Activated naive CD4-positive, alpha-beta T cell treated with anti-CD3 and anti-CD28 coated beads for 36 hours (primary cell): Measurements from ENCODE around the gene IGF2R. TPM values are rescaled to one million over a fixed set of nuclear protein-coding genes. Genes with fewer than 3 reads are reported as not detected.

Experiments used
- CTCF ChIA-PET: fragments of 350-600 bp; sonication (Branson Sonifier 250); formaldehyde crosslinking; loops from one replicate; lab custom pipeline; 2021; ENCODE audit warnings: antibody characterized with exemption; lab: Charles Lee
- DNase-seq: peaks from one replicate; pipeline ENCODE4 v3.0.0-alpha.2; 2020
- H3K27ac Mint-ChIP-seq: one replicate; pipeline ENCODE4 v1.8.0; 2021; ENCODE audit warnings: mild to moderate bottlenecking, mixed read lengths
- H3K27me3 Mint-ChIP-seq: one replicate; pipeline ENCODE4 v1.8.0; 2021; ENCODE audit warnings: low read depth, mixed read lengths
- H3K36me3 Mint-ChIP-seq: one replicate; pipeline ENCODE4 v1.8.0; 2021; ENCODE audit warnings: low read depth, mixed read lengths
- H3K4me1 Mint-ChIP-seq: one replicate; pipeline ENCODE4 v1.8.0; 2021; ENCODE audit warnings: low read depth, mixed read lengths
- H3K4me3 Mint-ChIP-seq: one replicate; pipeline ENCODE4 v1.8.0; 2021; ENCODE audit warnings: mild to moderate bottlenecking, moderate library complexity, mixed read lengths
- H3K9me3 Mint-ChIP-seq: one replicate; pipeline ENCODE4 v1.8.0; 2021; ENCODE audit warnings: mixed read lengths
- intact Hi-C: fragments of 100-400 bp; cut with micrococcal nuclease; formaldehyde crosslinking; loops from one replicate; pipeline ENCODE4 v1.15.1; 2023
- total RNA-seq, 2 experiments: library from RNA; stranded (reverse); gene quantifications; one replicate each; pipeline ENCODE4 v1.2.3, GENCODE V29; 2021

The IGF2R gene
- total RNA-seq, 2 experiments from 2014 or later, result 42.1 to 44.5 TPM

DNA sequence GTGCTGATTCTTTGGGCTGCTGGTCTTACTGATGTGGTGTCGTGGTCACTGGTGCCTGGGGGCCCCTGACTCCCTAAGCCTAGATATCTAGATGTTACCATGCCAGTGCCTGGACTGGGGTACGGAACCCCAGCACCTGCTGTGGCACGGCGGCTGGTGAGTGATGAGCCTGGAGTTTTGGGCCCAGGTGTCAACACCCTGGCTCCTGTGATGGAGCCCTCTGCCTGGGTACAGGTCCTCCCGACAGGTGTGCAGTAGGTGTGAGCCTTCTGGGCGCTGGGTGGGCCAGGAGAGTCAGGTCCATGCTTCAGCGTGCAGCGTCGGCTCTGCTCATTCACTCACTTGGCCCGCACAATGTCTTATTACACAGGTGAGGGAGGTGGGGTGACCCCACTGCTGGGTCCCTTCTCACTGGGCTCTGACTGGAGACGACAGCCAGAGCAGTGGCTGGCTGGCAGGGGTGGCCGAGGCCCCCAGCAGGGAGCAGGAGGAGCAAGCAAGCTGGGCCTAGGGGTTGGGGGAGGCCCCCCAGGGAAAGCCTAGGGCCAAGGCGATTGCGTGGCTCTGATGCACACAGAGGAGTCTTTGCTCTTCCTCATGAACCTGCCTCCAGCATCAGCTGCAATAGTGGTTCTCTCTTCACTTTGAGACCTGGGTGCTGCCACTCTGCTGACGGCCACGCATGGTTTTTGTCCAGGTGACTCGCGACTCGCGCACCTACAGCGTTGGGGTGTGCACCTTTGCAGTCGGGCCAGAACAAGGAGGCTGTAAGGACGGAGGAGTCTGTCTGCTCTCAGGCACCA, 110.2 kb downstream of the IGF2R start:
- intact Hi-C loops, result loop anchor here (10.0 kb wide), 1 partner anchor 214 kb away; no protein-coding TSS in a partner anchor
- Mint-ChIP-seq H3K36me3 (peaks cover 45% of the 10 kb centered on the region), H3K4me3 (no peak overlapping the region), H3K4me1 (peaks cover 4% of the 10 kb centered on the region), H3K27ac (no peak overlapping the region), H3K27me3 (no peaks in the 10 kb centered on the region), H3K9me3 (no peaks in the 10 kb centered on the region)
- CTCF ChIA-PET, result no interaction called here
- no peak for DNase-seq

DNA sequence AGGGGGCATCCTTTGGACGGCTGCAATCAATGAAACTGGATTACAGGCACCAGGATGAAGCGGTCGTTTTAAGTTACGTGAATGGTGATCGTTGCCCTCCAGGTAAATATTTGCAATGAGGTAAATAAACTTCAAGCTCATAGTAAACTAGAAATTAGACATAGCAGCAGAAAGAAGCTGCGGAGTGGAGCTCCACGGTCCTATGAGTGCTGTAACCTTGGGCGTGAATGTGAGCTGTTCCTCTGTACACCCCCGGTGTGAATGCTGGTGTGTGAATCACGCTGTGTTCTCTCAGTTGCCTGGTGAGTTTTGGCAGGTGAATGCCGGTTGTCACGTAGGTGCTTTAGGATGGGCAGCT, 110.8 kb downstream of the IGF2R start:
- Mint-ChIP-seq H3K27me3 (no peaks in the 10 kb centered on the region), H3K27ac (no peak overlapping the region), H3K4me1 (peaks cover 4% of the 10 kb centered on the region), H3K36me3 (peaks cover 45% of the 10 kb centered on the region), H3K9me3 (no peaks in the 10 kb centered on the region), H3K4me3 (no peak overlapping the region)
- intact Hi-C loops, result loop anchor here (10.0 kb wide), 1 partner anchor 215 kb away; no protein-coding TSS in a partner anchor
- CTCF ChIA-PET, result no interaction called here
- no peak for DNase-seq

DNA sequence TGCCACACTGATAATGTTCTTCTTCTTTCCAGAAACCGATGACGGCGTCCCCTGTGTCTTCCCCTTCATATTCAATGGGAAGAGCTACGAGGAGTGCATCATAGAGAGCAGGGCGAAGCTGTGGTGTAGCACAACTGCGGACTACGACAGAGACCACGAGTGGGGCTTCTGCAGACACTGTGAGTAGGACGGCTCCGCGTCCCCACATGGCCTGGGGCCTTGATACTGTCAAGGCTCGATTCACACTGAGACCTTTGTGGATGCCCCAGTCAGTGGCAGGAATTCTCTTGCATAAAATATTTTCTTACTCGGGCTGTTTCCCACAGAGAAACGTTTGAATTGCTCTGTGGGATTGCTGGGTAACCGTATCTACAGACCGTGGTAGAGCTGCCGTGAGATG, 111.2 kb downstream of the IGF2R start:
- H3K4me1 Mint-ChIP-seq, result peaks cover 4% of the 10 kb centered on the region
- H3K36me3 Mint-ChIP-seq, result peaks cover 45% of the 10 kb centered on the region
- H3K27me3 Mint-ChIP-seq, result no peaks in the 10 kb centered on the region
- no peak overlapping the region for H3K27ac Mint-ChIP-seq
- H3K9me3 Mint-ChIP-seq, result no peaks in the 10 kb centered on the region
- CTCF ChIA-PET, result no interaction called here
- no peak for DNase-seq
- intact Hi-C loops, result no loop called here
- H3K4me3 Mint-ChIP-seq, result no peak overlapping the region

DNA sequence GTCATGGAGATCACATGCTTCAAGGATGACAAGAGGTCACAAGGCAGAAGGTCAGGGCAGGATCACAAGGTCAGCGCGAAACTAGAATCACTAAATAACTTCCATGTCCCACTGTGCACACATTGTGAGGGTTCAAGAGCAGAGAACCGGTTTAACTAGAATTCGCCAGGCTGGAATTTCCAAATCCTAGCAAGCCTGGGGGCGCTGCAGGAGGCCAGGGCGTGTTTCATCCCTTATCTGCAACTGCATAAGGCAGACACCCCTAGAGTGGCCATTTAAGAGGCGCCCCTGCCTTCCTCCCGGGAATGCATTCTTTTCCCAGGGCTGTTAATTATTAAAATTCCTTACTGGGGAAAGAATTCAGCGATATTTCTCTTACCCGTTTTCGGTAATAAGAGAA, 112.5 kb downstream of the IGF2R start:
- intact Hi-C loops, result no loop called here
- H3K36me3 Mint-ChIP-seq, result peaks cover 46% of the 10 kb centered on the region
- H3K27me3 Mint-ChIP-seq, result no peaks in the 10 kb centered on the region
- no peak overlapping the region for H3K27ac Mint-ChIP-seq
- H3K9me3 Mint-ChIP-seq, result no peaks in the 10 kb centered on the region
- peaks cover 1% of the 10 kb centered on the region for H3K4me1 Mint-ChIP-seq
- CTCF ChIA-PET, result interaction anchor here (0.6 kb wide), 1 partner anchor 363 kb away, joined by 3 read pairs; no protein-coding TSS in a partner anchor
- no peak for DNase-seq
- H3K4me3 Mint-ChIP-seq, result no peak overlapping the region

DNA sequence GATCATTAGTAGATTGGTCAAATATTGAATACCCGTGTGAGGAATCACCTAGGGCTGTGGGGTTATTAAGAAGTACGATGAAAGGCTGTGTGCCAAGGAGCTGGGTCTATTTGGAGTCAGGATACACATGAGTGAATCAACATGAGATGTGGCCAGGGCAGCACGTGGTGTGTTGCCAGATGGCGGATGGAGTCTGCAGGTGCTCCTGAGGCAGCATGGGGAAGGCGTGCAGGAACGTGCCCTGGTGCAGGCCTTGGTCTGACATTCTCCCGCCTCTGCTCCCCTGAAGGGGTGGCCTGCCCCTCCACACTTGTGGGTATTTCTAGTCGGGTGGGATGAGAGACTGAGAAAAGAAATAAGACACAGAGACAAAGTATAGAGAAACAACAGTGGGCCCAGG, 113.7 kb downstream of the IGF2R start:
- no peak overlapping the region for H3K4me3 Mint-ChIP-seq
- peaks cover 49% of the 10 kb centered on the region for H3K36me3 Mint-ChIP-seq
- H3K27me3 Mint-ChIP-seq, result no peaks in the 10 kb centered on the region
- DNase-seq, result no peak
- intact Hi-C loops, result no loop called here
- H3K4me1 Mint-ChIP-seq, result peaks cover 1% of the 10 kb centered on the region
- no peak overlapping the region for H3K27ac Mint-ChIP-seq
- H3K9me3 Mint-ChIP-seq, result no peaks in the 10 kb centered on the region
- CTCF ChIA-PET, result interaction anchor here (0.5 kb wide), 1 partner anchor 423 kb away, joined by 3 read pairs; no protein-coding TSS in a partner anchor

DNA sequence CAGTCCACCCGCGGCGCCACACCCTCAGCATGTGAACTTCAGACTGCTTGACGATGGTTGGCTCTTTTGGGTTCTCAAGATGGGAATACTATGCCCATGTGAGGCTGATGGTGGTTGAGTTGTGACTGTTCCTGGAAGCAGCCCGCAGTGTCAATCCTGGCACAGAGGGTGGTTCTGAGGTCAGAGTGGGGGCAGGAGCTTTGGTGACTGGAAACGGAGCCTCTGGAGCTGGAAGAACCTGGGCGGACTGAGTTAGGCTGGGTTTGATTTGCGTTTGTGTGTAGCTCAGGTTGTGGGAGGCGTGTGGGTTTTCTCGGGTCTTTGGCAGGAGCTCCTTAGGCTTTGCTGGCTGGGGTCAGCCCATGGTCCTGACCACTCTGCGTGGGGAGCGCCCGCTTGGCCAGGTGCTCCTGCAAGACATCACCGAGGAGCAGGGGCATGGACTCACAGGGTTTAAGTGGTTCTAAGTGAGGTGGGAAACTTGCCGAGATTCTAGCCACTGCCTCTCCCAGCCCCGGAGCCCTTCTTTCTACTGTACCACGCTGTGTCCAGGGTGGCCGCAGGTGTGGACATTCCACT, 115.4 kb downstream of the IGF2R start:
- intact Hi-C loops, result no loop called here
- CTCF ChIA-PET, result interaction anchor here (0.9 kb wide), 1 partner anchor 11 kb away, joined by 3 read pairs; no protein-coding TSS in a partner anchor
- Mint-ChIP-seq H3K4me1 (peaks cover 1% of the 10 kb centered on the region), H3K27me3 (no peaks in the 10 kb centered on the region), H3K27ac (no peak overlapping the region), H3K9me3 (no peaks in the 10 kb centered on the region), H3K4me3 (no peak overlapping the region), H3K36me3 (peaks cover 55% of the 10 kb centered on the region)
- no peak for DNase-seq

DNA sequence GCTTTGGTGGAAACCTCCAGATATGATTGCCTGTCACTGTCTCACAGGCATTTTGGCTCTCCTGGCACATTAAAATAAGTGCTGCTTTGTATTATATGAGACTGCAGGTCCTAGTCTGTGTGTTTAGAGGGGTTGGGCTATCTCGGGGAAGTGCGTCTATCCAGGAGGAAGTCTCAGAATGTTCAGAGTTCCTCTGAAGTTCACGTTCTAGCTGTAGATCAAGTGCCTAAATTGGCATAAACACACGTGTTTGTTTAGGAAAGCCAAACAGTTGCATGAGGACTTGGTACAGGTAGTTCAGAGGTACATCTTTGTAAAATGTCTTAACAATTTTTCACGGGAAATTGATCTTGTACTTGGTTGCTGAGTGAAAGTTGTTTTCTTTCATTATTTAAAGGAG, 116.3 kb downstream of the IGF2R start:
- intact Hi-C loops, result no loop called here
- CTCF ChIA-PET, result no interaction called here
- H3K4me1 Mint-ChIP-seq, result peaks cover 1% of the 10 kb centered on the region
- no peak overlapping the region for H3K4me3 Mint-ChIP-seq
- H3K27me3 Mint-ChIP-seq, result no peaks in the 10 kb centered on the region
- H3K9me3 Mint-ChIP-seq, result no peaks in the 10 kb centered on the region
- DNase-seq, result no peak
- H3K36me3 Mint-ChIP-seq, result peaks cover 52% of the 10 kb centered on the region
- H3K27ac Mint-ChIP-seq, result no peak overlapping the region

DNA sequence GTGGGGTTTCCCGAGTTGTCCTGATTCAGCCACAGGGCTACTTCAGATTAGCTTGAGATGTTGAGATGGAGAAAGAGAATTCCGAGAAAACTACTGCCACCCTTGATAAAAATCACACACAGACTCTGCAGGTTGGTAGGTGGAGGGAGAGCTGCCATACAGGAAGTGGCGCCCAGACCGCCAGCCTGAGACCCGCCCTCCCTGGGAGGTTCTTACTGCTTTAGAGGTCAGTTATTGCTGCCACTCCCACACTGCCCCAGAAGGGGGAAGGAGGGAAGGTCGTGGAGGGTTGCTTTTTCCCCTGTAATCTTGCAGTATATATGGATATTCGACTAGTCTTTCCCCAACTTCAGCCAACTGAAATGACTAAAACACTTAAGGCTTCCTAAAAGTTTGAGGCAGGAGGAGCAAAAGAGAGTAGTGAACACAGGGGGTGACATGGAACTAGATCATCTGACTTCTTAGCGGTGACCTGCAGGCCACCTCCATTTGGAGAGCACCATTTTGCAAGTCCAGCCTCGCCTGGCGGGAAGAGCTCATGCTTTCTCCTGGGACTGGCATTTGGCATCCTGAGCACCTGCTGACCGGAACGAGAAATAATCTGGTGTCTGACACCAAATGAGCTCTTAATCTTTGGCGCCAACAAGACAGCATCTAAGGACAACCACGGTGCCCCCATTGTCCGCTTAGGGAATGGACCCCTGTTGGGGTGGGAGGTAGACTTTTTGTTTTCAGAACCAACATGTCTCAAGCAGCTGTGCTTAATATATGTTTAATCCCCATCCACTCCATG, 117.0 kb downstream of the IGF2R start:
- H3K27me3 Mint-ChIP-seq, result no peaks in the 10 kb centered on the region
- no peaks in the 10 kb centered on the region for H3K9me3 Mint-ChIP-seq
- peaks cover 1% of the 10 kb centered on the region for H3K4me1 Mint-ChIP-seq
- intact Hi-C loops, result no loop called here
- no peak for DNase-seq
- no peak overlapping the region for H3K4me3 Mint-ChIP-seq
- H3K36me3 Mint-ChIP-seq, result peaks cover 53% of the 10 kb centered on the region
- no peak overlapping the region for H3K27ac Mint-ChIP-seq
- CTCF ChIA-PET, result no interaction called here

DNA sequence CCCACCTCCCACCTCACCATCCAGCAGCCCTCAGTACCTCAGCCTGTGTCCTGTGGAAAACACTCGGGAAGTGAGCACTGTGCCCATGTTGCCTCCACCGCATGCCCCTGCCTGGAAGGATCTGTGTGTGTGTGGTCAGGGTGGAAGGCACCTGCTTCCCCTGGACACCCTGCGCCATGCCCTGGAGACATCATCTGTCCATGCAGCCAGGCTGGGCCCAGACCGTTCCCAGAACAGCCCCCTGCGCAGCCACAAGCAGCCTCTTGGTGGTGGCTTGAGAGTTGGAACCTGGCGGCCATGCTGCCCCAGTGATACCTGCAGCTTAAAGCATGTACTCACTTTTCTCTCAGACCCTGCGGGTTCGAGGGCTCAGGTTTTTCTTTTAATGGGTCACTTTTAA, 117.9 kb downstream of the IGF2R start:
- peaks cover 49% of the 10 kb centered on the region for H3K36me3 Mint-ChIP-seq
- H3K4me3 Mint-ChIP-seq, result no peak overlapping the region
- no peak for DNase-seq
- no peaks in the 10 kb centered on the region for H3K27me3 Mint-ChIP-seq
- CTCF ChIA-PET, result interaction anchor here (1.1 kb wide), 1 partner anchor 12 kb away, joined by 3 read pairs; no protein-coding TSS in a partner anchor
- no peaks in the 10 kb centered on the region for H3K9me3 Mint-ChIP-seq
- intact Hi-C loops, result no loop called here
- no peak overlapping the region for H3K27ac Mint-ChIP-seq
- peaks cover 1% of the 10 kb centered on the region for H3K4me1 Mint-ChIP-seq

DNA sequence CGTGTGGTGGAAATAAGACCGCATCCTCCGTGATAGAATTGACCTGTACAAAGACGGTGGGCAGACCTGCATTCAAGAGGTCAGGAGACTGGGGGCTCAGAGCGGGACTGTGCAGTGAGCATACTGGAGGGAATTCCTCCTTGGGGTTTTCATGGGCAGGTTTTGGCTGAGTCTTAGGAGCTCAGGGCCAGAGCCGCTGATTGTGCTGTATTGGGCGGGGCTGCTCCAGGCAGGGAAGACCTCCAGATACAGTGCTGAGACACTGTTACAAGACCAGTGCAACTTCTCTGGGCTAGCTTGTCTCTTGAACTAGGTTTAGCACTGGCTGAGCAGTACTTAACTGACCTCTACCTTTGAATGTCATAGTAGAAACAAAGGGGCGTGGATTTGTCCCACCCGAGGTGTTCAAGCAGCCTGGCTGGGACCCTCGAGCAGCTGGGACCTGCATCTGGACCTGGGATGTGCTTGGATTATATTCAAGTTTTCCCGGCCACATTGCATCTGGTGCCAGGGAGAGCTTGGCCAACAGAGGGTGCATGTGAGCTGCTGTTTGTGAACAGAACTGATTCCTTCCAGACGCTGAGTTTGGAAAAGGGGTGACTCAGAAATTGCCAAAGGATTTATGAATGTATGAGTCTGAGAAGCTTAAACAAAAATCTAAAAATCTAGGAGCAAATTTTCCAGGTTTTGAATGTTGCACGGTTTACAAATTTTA, 119.3 kb downstream of the IGF2R start:
- DNase-seq, result no peak
- peaks cover 44% of the 10 kb centered on the region for H3K36me3 Mint-ChIP-seq
- no peak overlapping the region for H3K27ac Mint-ChIP-seq
- H3K4me3 Mint-ChIP-seq, result no peak overlapping the region
- CTCF ChIA-PET, result interaction anchor here (0.6 to 1.2 kb wide), 2 partner anchors 14 to 363 kb away, joined by 4 read pairs; no protein-coding TSS in a partner anchor
- H3K4me1 Mint-ChIP-seq, result peaks cover 1% of the 10 kb centered on the region
- H3K9me3 Mint-ChIP-seq, result no peaks in the 10 kb centered on the region
- no peaks in the 10 kb centered on the region for H3K27me3 Mint-ChIP-seq
- intact Hi-C loops, result loop anchor here (1.0 kb wide), 1 partner anchor 368 kb away; no protein-coding TSS in a partner anchor

DNA sequence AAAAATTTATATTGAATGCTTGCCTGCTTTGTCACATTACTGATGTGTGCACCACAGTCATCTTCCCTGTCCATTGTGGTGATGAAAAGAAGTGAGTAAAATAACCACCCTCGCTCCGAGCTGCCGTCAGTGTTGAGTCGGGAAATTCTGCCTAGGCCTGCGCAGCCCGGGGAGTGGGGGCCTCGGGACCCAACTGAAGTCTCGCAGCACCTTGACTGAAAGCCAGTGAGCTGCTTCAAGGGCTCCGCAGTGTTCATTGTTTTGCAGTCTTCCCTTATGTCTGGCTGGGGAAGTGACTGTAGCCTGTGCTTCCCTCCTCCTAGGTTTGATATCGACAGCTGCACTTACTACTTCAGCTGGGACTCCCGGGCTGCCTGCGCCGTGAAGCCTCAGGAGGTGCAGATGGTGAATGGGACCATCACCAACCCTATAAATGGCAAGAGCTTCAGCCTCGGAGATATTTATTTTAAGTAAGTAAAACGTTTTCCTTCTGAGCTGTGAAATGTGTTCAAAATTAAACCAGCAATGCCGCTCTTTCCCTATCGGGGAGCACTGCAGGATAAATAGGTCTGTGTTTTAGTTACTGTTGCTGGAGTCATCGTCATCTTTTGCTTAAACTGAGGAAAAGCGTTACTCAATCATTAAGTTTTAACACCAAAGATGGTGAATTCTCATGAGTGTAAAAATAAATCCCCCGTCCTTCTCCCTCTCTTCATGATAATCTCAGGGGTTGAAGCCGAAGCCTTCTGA, 120.1 kb downstream of the IGF2R start:
- H3K4me1 Mint-ChIP-seq, result peaks cover 1% of the 10 kb centered on the region
- no peak for DNase-seq
- peaks cover 41% of the 10 kb centered on the region for H3K36me3 Mint-ChIP-seq
- no peaks in the 10 kb centered on the region for H3K9me3 Mint-ChIP-seq
- H3K27ac Mint-ChIP-seq, result no peak overlapping the region
- H3K4me3 Mint-ChIP-seq, result no peak overlapping the region
- CTCF ChIA-PET, result interaction anchor here (0.6 to 1.2 kb wide), 2 partner anchors 14 to 362 kb away, joined by 4 read pairs; no protein-coding TSS in a partner anchor
- intact Hi-C loops, result loop anchor here (1.0 kb wide), 1 partner anchor 367 kb away; no protein-coding TSS in a partner anchor
- no peaks in the 10 kb centered on the region for H3K27me3 Mint-ChIP-seq
